Fibroblast of villous mesenchyme (primary cell): Measurements from ENCODE around the gene MYO3B. TPM values are rescaled to one million over a fixed set of nuclear protein-coding genes. Genes with fewer than 3 reads are reported as not detected.

Source experiments
- DNase-seq: peaks from one replicate; pipeline ENCODE4 v3.0.0-alpha.2; 2010; ENCODE audit warnings: low read depth
- H3K4me3 ChIP-seq: 2 replicates; pipeline ENCODE4 v1.5.1; 2011; ENCODE audit warnings: low read depth, mild to moderate bottlenecking, low read length
- total RNA-seq: library from RNA; depleted of rRNA; stranded (reverse); fragments of >200 nt; gene quantifications from 2 replicates; pipeline ENCODE4 v1.2.3, GENCODE V29; 2012
- TF ChIP-seq, protein P1 (sequence below): IDR thresholded peaks from 2 replicates; pipeline ENCODE4 v1.5.1; 2012; ENCODE audit warnings: low read depth, mild to moderate bottlenecking, low read length; ENCODE audit not compliant: insufficient read depth

The MYO3B gene
- total RNA-seq, 1 donor = under 0.01 TPM

DNA sequence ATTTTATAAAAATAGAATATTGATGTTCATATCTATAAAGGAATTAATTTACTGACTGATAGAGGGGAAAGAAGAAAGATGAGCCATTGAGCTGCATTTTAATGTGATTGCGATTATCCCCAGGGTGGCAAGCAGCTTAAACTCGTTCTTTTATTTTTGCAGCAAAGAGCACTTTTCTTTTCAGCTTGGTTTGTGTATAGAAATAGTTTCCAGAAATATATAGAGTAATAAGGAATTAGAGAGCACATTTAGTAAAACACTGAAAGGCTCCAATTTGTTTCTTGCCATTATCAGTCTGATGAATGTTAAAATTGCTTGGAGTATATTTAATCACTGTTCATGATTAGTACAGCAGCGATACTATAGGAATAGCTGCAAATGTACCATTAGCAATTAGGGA is 119.5 kb downstream of the MYO3B start:
- TF ChIP-seq, protein P1, sequence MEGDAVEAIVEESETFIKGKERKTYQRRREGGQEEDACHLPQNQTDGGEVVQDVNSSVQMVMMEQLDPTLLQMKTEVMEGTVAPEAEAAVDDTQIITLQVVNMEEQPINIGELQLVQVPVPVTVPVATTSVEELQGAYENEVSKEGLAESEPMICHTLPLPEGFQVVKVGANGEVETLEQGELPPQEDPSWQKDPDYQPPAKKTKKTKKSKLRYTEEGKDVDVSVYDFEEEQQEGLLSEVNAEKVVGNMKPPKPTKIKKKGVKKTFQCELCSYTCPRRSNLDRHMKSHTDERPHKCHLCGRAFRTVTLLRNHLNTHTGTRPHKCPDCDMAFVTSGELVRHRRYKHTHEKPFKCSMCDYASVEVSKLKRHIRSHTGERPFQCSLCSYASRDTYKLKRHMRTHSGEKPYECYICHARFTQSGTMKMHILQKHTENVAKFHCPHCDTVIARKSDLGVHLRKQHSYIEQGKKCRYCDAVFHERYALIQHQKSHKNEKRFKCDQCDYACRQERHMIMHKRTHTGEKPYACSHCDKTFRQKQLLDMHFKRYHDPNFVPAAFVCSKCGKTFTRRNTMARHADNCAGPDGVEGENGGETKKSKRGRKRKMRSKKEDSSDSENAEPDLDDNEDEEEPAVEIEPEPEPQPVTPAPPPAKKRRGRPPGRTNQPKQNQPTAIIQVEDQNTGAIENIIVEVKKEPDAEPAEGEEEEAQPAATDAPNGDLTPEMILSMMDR = no peak
- H3K4me3 ChIP-seq = no peak overlapping the region
- no peak for DNase-seq

DNA sequence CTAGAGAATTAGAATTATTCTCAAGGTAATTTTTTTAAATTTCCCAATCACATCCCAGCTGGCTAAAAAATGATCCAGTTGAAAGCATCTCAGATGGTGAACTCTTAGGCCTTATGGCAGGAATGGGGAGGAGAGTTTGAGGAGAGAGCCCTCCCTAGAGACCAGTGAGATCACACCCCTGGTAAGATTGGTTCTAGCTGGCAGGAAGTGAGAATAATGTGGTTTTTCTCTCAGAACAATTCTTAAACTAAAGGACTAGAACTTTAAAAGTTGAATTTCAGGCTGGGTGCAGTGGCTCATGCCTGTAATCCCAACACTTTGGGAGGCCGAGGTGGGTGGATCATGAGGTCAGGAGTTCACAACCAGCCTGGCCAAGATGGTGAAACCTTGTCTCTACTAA is 120.2 kb downstream of the MYO3B start:
- H3K4me3 ChIP-seq = no peak overlapping the region
- DNase-seq = no peak
- TF ChIP-seq, protein P1 = no peak

DNA sequence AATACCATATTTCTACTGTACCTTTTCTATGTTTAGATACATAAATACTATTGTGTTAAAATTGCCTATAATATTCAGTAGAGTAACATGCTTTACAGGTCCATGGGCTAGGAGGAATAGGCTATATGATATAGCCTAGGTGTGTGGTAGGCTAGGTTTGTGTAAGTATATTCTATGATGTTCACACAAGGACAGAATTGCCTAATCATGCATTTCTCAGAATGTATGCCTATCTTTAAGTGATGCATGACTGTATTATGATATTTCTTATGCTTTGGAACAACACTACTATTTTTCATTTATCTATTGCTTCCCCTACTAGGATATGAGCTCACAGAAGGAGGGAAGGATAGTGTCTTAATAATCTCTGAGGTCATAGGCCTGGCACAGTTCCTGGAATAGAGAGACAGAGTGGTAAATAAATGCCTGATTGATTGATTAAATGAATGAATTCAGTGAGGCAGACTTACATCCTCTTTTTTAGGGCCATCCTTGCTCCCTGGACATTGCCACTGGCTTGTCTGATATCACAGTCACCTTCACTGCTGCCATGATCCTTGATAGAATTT is 121.0 kb downstream of the MYO3B start:
- no peak for DNase-seq
- TF ChIP-seq, protein P1 = no peak
- H3K4me3 ChIP-seq = no peak overlapping the region

DNA sequence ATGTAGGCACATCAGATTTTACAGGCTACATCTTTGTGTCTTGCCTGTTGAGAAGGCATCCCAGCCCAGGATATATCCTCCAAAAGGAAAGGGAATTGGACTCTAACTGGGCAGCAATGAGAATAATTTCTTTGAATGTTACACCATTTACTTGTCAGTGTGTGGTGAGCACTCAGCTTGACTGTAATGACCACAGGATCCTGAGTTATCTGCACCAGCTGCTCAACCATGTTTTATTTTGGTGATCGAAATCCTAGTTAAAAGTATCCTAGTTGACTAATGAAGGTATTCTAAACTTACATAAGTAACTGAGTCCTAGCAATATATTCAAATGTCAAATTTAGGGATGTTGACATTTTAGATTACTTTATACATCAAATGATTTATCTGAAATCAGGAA is 123.0 kb downstream of the MYO3B start:
- no peak overlapping the region for H3K4me3 ChIP-seq
- TF ChIP-seq, protein P1 = no peak
- DNase-seq = no peak

GRCh38 chr2:170301626-170302025 is 123.7 kb downstream of the MYO3B start:
- no peak overlapping the region for H3K4me3 ChIP-seq
- TF ChIP-seq, protein P1 = no peak
- no peak for DNase-seq

GRCh38 chr2:170305711-170306110 is 127.8 kb downstream of the MYO3B start:
- DNase-seq = no peak
- no peak overlapping the region for H3K4me3 ChIP-seq
- TF ChIP-seq, protein P1 = no peak

DNA sequence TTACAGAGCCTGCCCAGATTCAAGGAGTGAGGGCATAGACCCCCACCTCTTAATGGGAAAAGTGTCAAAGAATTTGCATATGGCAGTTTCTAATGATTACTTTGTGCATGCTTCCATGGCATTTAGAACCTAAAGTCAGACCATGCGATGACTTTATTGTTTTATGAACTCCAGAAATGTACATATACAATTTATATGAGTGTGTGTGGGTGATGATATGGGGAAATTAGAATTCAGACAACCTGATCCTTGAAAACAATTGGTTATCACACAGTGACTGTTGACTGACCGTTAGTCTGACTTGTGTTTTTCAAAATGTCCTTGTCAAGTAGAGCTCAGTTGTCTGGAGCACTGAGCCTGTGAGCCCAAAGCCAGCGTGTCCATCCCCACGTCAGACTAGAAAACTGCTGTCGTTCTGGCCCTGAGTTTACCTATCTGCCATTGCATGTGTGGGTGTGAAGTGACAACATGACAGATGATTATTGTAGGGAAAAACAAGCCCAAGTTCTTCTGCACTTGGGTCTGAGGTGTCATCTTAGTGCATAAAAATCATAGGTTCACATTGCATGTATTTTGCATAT is 128.4 kb downstream of the MYO3B start:
- no peak for DNase-seq
- TF ChIP-seq, protein P1 = no peak

More for the DNA sequence above, 128.4 kb downstream of the MYO3B start:
- no peak overlapping the region for H3K4me3 ChIP-seq
